ENCODE results near the gene IL27RA. TPM values are rescaled to one million over a fixed set of nuclear protein-coding genes. Genes with fewer than 3 reads are reported as not detected.
A peak's percentile ranks its signal among the peaks of the same experiment; 100 is the strongest.

The IL27RA gene
- total RNA-seq, 1 donor from 2014 or later: 16.2 TPM

- H3K4me3 ChIP-seq: no peak overlapping the region
- no peaks in the 10 kb centered on the region for H3K36me3 ChIP-seq
- peak overlapping the region; percentile 100 for H3K27ac ChIP-seq
- TF ChIP-seq, protein P1, sequence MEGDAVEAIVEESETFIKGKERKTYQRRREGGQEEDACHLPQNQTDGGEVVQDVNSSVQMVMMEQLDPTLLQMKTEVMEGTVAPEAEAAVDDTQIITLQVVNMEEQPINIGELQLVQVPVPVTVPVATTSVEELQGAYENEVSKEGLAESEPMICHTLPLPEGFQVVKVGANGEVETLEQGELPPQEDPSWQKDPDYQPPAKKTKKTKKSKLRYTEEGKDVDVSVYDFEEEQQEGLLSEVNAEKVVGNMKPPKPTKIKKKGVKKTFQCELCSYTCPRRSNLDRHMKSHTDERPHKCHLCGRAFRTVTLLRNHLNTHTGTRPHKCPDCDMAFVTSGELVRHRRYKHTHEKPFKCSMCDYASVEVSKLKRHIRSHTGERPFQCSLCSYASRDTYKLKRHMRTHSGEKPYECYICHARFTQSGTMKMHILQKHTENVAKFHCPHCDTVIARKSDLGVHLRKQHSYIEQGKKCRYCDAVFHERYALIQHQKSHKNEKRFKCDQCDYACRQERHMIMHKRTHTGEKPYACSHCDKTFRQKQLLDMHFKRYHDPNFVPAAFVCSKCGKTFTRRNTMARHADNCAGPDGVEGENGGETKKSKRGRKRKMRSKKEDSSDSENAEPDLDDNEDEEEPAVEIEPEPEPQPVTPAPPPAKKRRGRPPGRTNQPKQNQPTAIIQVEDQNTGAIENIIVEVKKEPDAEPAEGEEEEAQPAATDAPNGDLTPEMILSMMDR (IDR thresholded peaks at IDR 0.05): no peak
- ATAC-seq: no peak
- H3K9me3 ChIP-seq: no peaks in the 10 kb centered on the region
- no peak for DNase-seq
- intact Hi-C loops (cut with DNase I): no loop called here
- H3K4me1 ChIP-seq: peaks cover 35% of the 10 kb centered on the region
- H3K27me3 ChIP-seq: no peaks in the 10 kb centered on the region
Observed at GRCh38 chr19:14002571-14003250, 28.9 kb upstream of the IL27RA start.

DNA sequence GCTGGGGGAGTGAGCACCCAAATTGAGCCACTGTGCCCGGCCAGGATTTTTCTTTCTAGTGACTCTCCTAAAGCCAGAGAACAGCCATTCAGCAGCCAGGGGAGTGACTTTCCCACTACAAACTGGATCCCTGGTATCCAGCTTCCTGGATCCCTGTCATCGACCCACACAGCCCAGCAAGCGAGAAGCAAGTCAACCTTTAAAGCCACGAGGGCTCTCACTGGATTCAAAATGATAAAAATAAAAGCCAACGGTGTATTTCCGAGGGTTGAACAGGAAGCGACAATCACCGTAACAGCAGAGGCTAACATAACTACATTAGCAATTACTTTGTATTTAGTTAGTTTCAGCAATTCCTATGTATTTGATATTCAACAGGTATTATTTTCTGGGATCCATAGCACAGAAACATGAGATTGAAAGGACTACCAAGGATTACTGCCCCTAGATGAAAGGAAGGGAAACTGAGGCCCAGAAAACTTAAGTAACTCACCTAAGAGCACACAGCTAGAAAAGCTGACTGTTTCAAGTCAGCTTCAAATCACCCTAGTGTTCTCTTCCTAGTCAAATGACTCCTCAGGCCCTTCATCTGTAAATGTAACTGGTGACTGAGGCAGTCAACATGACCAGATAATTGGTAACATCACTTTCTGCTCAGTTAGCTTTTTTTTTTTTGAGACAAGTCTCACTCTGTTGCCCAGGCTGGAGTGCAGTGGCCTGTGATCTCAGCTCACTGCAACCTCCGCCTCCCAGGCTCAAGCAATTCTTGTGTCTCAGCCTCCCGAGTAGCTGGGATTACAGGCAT is 28.1 kb upstream of the IL27RA start:
- TF ChIP-seq, protein P1 (IDR thresholded peaks at IDR 0.05): no peak
- ATAC-seq (no peak), DNase-seq (no peak)
- Histone ChIP-seq H3K4me3 (no peak overlapping the region), H3K4me1 (peaks cover 35% of the 10 kb centered on the region), H3K27me3 (no peaks in the 10 kb centered on the region), H3K36me3 (no peaks in the 10 kb centered on the region), H3K9me3 (no peaks in the 10 kb centered on the region), H3K27ac (peak overlapping the region; percentile 100)
- intact Hi-C loops (cut with DNase I): no loop called here

DNA sequence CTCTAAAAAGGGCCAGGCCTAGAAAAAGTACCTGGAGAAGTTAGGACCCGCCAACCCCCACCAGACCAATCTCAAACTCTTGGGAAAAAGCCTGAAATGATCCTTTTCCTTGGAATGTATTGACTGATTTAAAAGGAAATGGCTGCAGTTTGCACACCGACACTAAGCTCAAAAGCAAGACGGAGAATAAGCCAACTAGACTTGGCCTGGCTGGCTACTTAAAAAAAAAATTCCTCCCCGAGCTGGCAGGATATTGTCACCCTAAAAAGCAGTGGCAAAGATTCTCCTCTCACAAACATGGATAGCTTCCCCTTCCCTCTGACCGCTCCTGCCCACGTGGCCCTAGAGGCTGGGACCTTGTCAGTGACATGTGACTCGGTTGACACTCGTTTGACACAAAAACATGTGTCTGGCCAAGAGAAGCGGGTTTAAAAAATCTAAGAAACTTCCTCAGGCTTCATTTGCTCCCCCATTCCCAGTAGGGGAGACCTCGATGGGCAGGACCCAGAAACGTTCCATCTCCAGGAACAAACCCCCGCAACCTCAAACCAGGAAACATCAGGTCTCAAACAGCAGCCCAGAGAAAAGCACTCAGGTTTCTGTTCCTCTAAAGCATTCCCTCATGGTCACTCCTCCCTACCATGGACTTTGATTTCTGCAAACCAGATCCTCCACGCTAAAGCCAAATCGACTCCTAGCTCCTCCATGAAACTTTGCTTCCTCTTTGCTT is 26.8 kb upstream of the IL27RA start:
- no peaks in the 10 kb centered on the region for H3K9me3 ChIP-seq
- H3K27me3 ChIP-seq: no peaks in the 10 kb centered on the region
- peak overlapping the region; percentile 71 for H3K4me3 ChIP-seq
- H3K36me3 ChIP-seq: no peaks in the 10 kb centered on the region
- DNase-seq (peak; percentile 84), ATAC-seq (peak; percentile 1)
- intact Hi-C loops (cut with DNase I): no loop called here
- TF ChIP-seq, protein P1 (IDR thresholded peaks at IDR 0.05): no peak
- H3K4me1 ChIP-seq: peaks cover 35% of the 10 kb centered on the region
- H3K27ac ChIP-seq: peak overlapping the region; percentile 100

GRCh38 chr19:14005349-14006084 is 26.0 kb upstream of the IL27RA start:
- Histone ChIP-seq H3K27ac (peak overlapping the region; percentile 100), H3K4me1 (peaks cover 35% of the 10 kb centered on the region), H3K27me3 (no peaks in the 10 kb centered on the region), H3K36me3 (no peaks in the 10 kb centered on the region), H3K9me3 (no peaks in the 10 kb centered on the region), H3K4me3 (peak overlapping the region; percentile 71)
- intact Hi-C loops (cut with DNase I): no loop called here
- TF ChIP-seq, protein P1 (IDR thresholded peaks at IDR 0.05): no peak
- ATAC-seq (peak; percentile 84), DNase-seq (peak; percentile 96)

GRCh38 chr19:14006085-14006765 is 25.3 kb upstream of the IL27RA start, which contains the start of gene RFX1:
RFX1 (minus strand) TSS chr19:14006320; CDS start chr19:13993843, 12,477 bp downstream.
- DNase-seq: peak; percentile 100
- intact Hi-C loops (cut with DNase I): no loop called here
- Histone ChIP-seq H3K27me3 (no peaks in the 10 kb centered on the region), H3K27ac (peak within 1 kb of the TSS; percentile 100), H3K36me3 (no peaks in the 10 kb centered on the region), H3K9me3 (no peaks in the 10 kb centered on the region), H3K4me3 (peak within 1 kb of the TSS; percentile 71), H3K4me1 (peaks cover 35% of the 10 kb centered on the region)
- ATAC-seq: peak; percentile 87
- TF ChIP-seq, protein P1 (IDR thresholded peaks at IDR 0.05): no peak
